Esophagus squamous epithelium (tissue), 4 donors: Measurements from ENCODE around the gene WDR54.

ENCODE experiments used
- CTCF ChIP-seq, 6 experiments: fragments of 450-650 bp in 4 of 6; fragments of 200-600 bp in 2 of 6; sonication (generic) in 2 of 6; IDR thresholded peaks; one replicate each; pipeline ENCODE4 v1.5.1; 2016 to 2019; ENCODE audit warnings: antibody characterized with exemption in 6 of 6, mild to moderate bottlenecking in 4 of 6, moderate library complexity in 4 of 6
- POLR2A ChIP-seq, 4 donors: fragments of 450-650 bp; IDR thresholded peaks; one replicate each; pipeline ENCODE4 v1.6.1; 2017; ENCODE audit warnings: antibody characterized with exemption in 4 of 4, mild to moderate bottlenecking in 4 of 4, moderate library complexity in 3 of 4

- no peak for TF ChIP-seq POLR2A (IDR thresholded peaks at IDR 0.05)
- no peak for TF ChIP-seq CTCF (IDR thresholded peaks at IDR 0.05)
These were observed 47.5 kb upstream of the WDR54 start for GRCh38 chr2:74373985-74374384.
